Measurements from ENCODE around the gene ECI2. TPM values are rescaled to one million over a fixed set of nuclear protein-coding genes. Genes with fewer than 3 reads are reported as not detected.

ECI2 gene
- total and polyA plus RNA-seq, 2 of the 13 experiments (the other 11 are each of a cell fraction or from before 2014, with no cell fraction given), result 78.5 to 228 TPM

- TF ChIP-seq DMTF1 (CRISPR knock-in tag; IDR thresholded peaks at IDR 0.05) (no peak), SMAD9 (CRISPR knock-in tag; IDR thresholded peaks at IDR 0.05) (no peak), THAP9 (CRISPR knock-in tag; IDR thresholded peaks at IDR 0.05; ENCODE audit: borderline replicate concordance) (no peak), XRCC5 (optimal IDR thresholded peaks at IDR 0.05; ENCODE audit: low read length) (no peak), CCAR2 (optimal IDR thresholded peaks at IDR 0.05; ENCODE audit: low read depth, low read length) (no peak), ZNF224 (CRISPR knock-in tag; IDR thresholded peaks at IDR 0.05) (no peak), MBNL3 (CRISPR knock-in tag; conservative IDR thresholded peaks at IDR 0.05) (no peak), ARID5B (CRISPR knock-in tag; IDR thresholded peaks at IDR 0.05) (peak; percentile 57), ZNF576 (CRISPR knock-in tag; IDR thresholded peaks at IDR 0.05) (no peak), ZNF670 (CRISPR knock-in tag; IDR thresholded peaks at IDR 0.05; ENCODE audit: borderline replicate concordance) (no peak), MLLT10 (CRISPR knock-in tag; IDR thresholded peaks at IDR 0.05) (no peak), ELF4 (CRISPR knock-in tag; IDR thresholded peaks at IDR 0.05; ENCODE audit: borderline replicate concordance) (no peak), ZNF646 (CRISPR knock-in tag; IDR thresholded peaks at IDR 0.05) (no peak)
Measured at GRCh38 chr6:4105980-4106536, 29.3 kb downstream of the ECI2 start (continued).

Data from HepG2 (cell line).